ENCODE results near the gene CCDC171.

CCDC171 gene

GRCh38 chr9:15999422-16000339, 446.8 kb downstream of the CCDC171 start:
- no peak for DNase-seq

GRCh38 chr9:16000811-16001210, 448.0 kb downstream of the CCDC171 start:
- no peak for DNase-seq

- DNase-seq = no peak
Measured at GRCh38 chr9:16001856-16002255, 449.0 kb downstream of the CCDC171 start.

GRCh38 chr9:16002816-16003215, 450.0 kb downstream of the CCDC171 start:
- no peak for DNase-seq

GRCh38 chr9:16003785-16004184, 450.9 kb downstream of the CCDC171 start:
- DNase-seq = no peak

- no peak for DNase-seq
Measured at GRCh38 chr9:16004613-16005012, 451.8 kb downstream of the CCDC171 start.

- DNase-seq = no peak
Measured at GRCh38 chr9:16010221-16010620, 457.4 kb downstream of the CCDC171 start.

GRCh38 chr9:16012621-16013020, 459.8 kb downstream of the CCDC171 start:
- DNase-seq = no peak

GRCh38 chr9:16013366-16013765, 460.5 kb downstream of the CCDC171 start:
- no peak for DNase-seq

- DNase-seq = no peak
Measured at GRCh38 chr9:16013826-16014225, 461.0 kb downstream of the CCDC171 start.

- no peak for DNase-seq
Measured at GRCh38 chr9:16022228-16022627, 469.4 kb downstream of the CCDC171 start.

GRCh38 chr9:16023446-16023845, 470.6 kb downstream of the CCDC171 start:
- no peak for DNase-seq

Data from hypothalamus (tissue), 51 donors.